ENCODE results near the gene LPAR3. TPM values are rescaled to one million over a fixed set of nuclear protein-coding genes. Genes with fewer than 3 reads are reported as not detected.

LPAR3 gene
- total RNA-seq, 1 donor = 0.84 TPM

GRCh38 chr1:84834419-84835064, 58.5 kb downstream of the LPAR3 start:
- Histone ChIP-seq H3K27me3 (ENCODE audit: insufficient read depth, low read length) (no peaks in the 10 kb centered on the region), H3K4me1 (ENCODE audit: insufficient read depth, low read length) (no peaks in the 10 kb centered on the region), H3K4me3 (ENCODE audit: low read length) (no peak overlapping the region), H3K9me3 (ENCODE audit: low read depth, low read length) (no peaks in the 10 kb centered on the region)

GRCh38 chr1:84833194-84833593, 59.8 kb downstream of the LPAR3 start:
- Histone ChIP-seq H3K27me3 (ENCODE audit: insufficient read depth, low read length) (no peaks in the 10 kb centered on the region), H3K4me3 (ENCODE audit: low read length) (no peak overlapping the region), H3K9me3 (ENCODE audit: low read depth, low read length) (no peaks in the 10 kb centered on the region), H3K4me1 (ENCODE audit: insufficient read depth, low read length) (no peaks in the 10 kb centered on the region)

GRCh38 chr1:84830136-84830535, 62.9 kb downstream of the LPAR3 start:
- Histone ChIP-seq H3K4me3 (ENCODE audit: low read length) (no peak overlapping the region), H3K4me1 (ENCODE audit: insufficient read depth, low read length) (no peaks in the 10 kb centered on the region), H3K27me3 (ENCODE audit: insufficient read depth, low read length) (no peaks in the 10 kb centered on the region)

GRCh38 chr1:84827976-84828375, 65.0 kb downstream of the LPAR3 start:
- Histone ChIP-seq H3K4me1 (ENCODE audit: insufficient read depth, low read length) (no peaks in the 10 kb centered on the region), H3K4me3 (ENCODE audit: low read length) (no peak overlapping the region), H3K27me3 (ENCODE audit: insufficient read depth, low read length) (no peaks in the 10 kb centered on the region), H3K9me3 (ENCODE audit: low read depth, low read length) (no peaks in the 10 kb centered on the region)

More at GRCh38 chr1:84830136-84830535, 62.9 kb downstream of the LPAR3 start:
- H3K9me3 ChIP-seq (ENCODE audit: low read depth, low read length) = no peaks in the 10 kb centered on the region

GRCh38 chr1:84827555-84827954, 65.5 kb downstream of the LPAR3 start:
- Histone ChIP-seq H3K4me3 (ENCODE audit: low read length) (no peak overlapping the region), H3K27me3 (ENCODE audit: insufficient read depth, low read length) (no peaks in the 10 kb centered on the region), H3K4me1 (ENCODE audit: insufficient read depth, low read length) (no peaks in the 10 kb centered on the region), H3K9me3 (ENCODE audit: low read depth, low read length) (no peaks in the 10 kb centered on the region)

GRCh38 chr1:84825161-84825560, 67.8 kb downstream of the LPAR3 start:
- Histone ChIP-seq H3K4me3 (ENCODE audit: low read length) (no peak overlapping the region), H3K27me3 (ENCODE audit: insufficient read depth, low read length) (no peaks in the 10 kb centered on the region), H3K9me3 (ENCODE audit: low read depth, low read length) (no peaks in the 10 kb centered on the region), H3K4me1 (ENCODE audit: insufficient read depth, low read length) (no peaks in the 10 kb centered on the region)

- Histone ChIP-seq H3K27me3 (ENCODE audit: insufficient read depth, low read length) (no peaks in the 10 kb centered on the region), H3K9me3 (ENCODE audit: low read depth, low read length) (no peaks in the 10 kb centered on the region), H3K4me1 (ENCODE audit: insufficient read depth, low read length) (no peaks in the 10 kb centered on the region), H3K4me3 (ENCODE audit: low read length) (no peak overlapping the region)
Observed at GRCh38 chr1:84823991-84824390, 69.0 kb downstream of the LPAR3 start.

- H3K4me3 ChIP-seq (ENCODE audit: low read length) = no peak overlapping the region
Observed at GRCh38 chr1:84823511-84823910, 69.5 kb downstream of the LPAR3 start.

GRCh38 chr1:84810343-84810742, 82.7 kb downstream of the LPAR3 start:
- H3K4me1 ChIP-seq (ENCODE audit: insufficient read depth, low read length) = no peaks in the 10 kb centered on the region
- no peaks in the 10 kb centered on the region for H3K27me3 ChIP-seq (ENCODE audit: insufficient read depth, low read length)
- H3K4me3 ChIP-seq (ENCODE audit: low read length) = no peak overlapping the region
- no peaks in the 10 kb centered on the region for H3K9me3 ChIP-seq (ENCODE audit: low read depth, low read length)

More at GRCh38 chr1:84823511-84823910, 69.5 kb downstream of the LPAR3 start:
- Histone ChIP-seq H3K9me3 (ENCODE audit: low read depth, low read length) (no peaks in the 10 kb centered on the region), H3K27me3 (ENCODE audit: insufficient read depth, low read length) (no peaks in the 10 kb centered on the region), H3K4me1 (ENCODE audit: insufficient read depth, low read length) (no peaks in the 10 kb centered on the region)

- no peaks in the 10 kb centered on the region for H3K9me3 ChIP-seq (ENCODE audit: low read depth, low read length)
- no peaks in the 10 kb centered on the region for H3K27me3 ChIP-seq (ENCODE audit: insufficient read depth, low read length)
- no peaks in the 10 kb centered on the region for H3K4me1 ChIP-seq (ENCODE audit: insufficient read depth, low read length)
- H3K4me3 ChIP-seq (ENCODE audit: low read length) = no peak overlapping the region
Observed at GRCh38 chr1:84809023-84809422, 84.0 kb downstream of the LPAR3 start.

- no peaks in the 10 kb centered on the region for H3K27me3 ChIP-seq (ENCODE audit: insufficient read depth, low read length)
- no peaks in the 10 kb centered on the region for H3K4me1 ChIP-seq (ENCODE audit: insufficient read depth, low read length)
- no peak overlapping the region for H3K4me3 ChIP-seq (ENCODE audit: low read length)
- no peaks in the 10 kb centered on the region for H3K9me3 ChIP-seq (ENCODE audit: low read depth, low read length)
Observed at GRCh38 chr1:84803604-84804003, 89.4 kb downstream of the LPAR3 start.

- no peaks in the 10 kb centered on the region for H3K9me3 ChIP-seq (ENCODE audit: low read depth, low read length)
- no peaks in the 10 kb centered on the region for H3K4me1 ChIP-seq (ENCODE audit: insufficient read depth, low read length)
- no peaks in the 10 kb centered on the region for H3K27me3 ChIP-seq (ENCODE audit: insufficient read depth, low read length)
- no peak overlapping the region for H3K4me3 ChIP-seq (ENCODE audit: low read length)
Observed at GRCh38 chr1:84802567-84803232, 90.3 kb downstream of the LPAR3 start.

- Histone ChIP-seq H3K9me3 (ENCODE audit: low read depth, low read length) (no peaks in the 10 kb centered on the region), H3K27me3 (ENCODE audit: insufficient read depth, low read length) (no peaks in the 10 kb centered on the region), H3K4me1 (ENCODE audit: insufficient read depth, low read length) (no peaks in the 10 kb centered on the region), H3K4me3 (ENCODE audit: low read length) (no peak overlapping the region)
Observed at GRCh38 chr1:84800090-84801073, 92.6 kb downstream of the LPAR3 start.

GRCh38 chr1:84797603-84798002, 95.4 kb downstream of the LPAR3 start:
- Histone ChIP-seq H3K4me3 (ENCODE audit: low read length) (no peak overlapping the region), H3K27me3 (ENCODE audit: insufficient read depth, low read length) (no peaks in the 10 kb centered on the region), H3K4me1 (ENCODE audit: insufficient read depth, low read length) (no peaks in the 10 kb centered on the region), H3K9me3 (ENCODE audit: low read depth, low read length) (no peaks in the 10 kb centered on the region)

- Histone ChIP-seq H3K4me1 (ENCODE audit: insufficient read depth, low read length) (no peaks in the 10 kb centered on the region), H3K9me3 (ENCODE audit: low read depth, low read length) (no peaks in the 10 kb centered on the region), H3K4me3 (ENCODE audit: low read length) (no peak overlapping the region), H3K27me3 (ENCODE audit: insufficient read depth, low read length) (no peaks in the 10 kb centered on the region)
Observed at GRCh38 chr1:84795966-84796600, 96.9 kb downstream of the LPAR3 start.
